Measurements from ENCODE around the gene ARL3. TPM values are rescaled to one million over a fixed set of nuclear protein-coding genes. Genes with fewer than 3 reads are reported as not detected.

The ARL3 gene
- total and polyA plus RNA-seq, 2 donors (not counting 1 experiment from before 2014, with no cell fraction given), result 10.6 to 22.9 TPM

GRCh38 chr10:102633848-102634247 lies 80.3 kb downstream of the ARL3 start:
- no peak for DNase-seq (ENCODE audit: low read depth in 2 of 2)
- TF ChIP-seq CTCF (conservative IDR thresholded peaks at IDR 0.05 in 1 of 2, IDR thresholded peaks at IDR 0.05 in 1 of 2; ENCODE audit: low read depth in 1 of 2, low read length in 2 of 2), result no peak
- no peak for TF ChIP-seq EZH2 (IDR thresholded peaks at IDR 0.05; ENCODE audit: low read length, missing control alignments)
- H3K9ac ChIP-seq (ENCODE audit: insufficient read depth, low read length), result no peak overlapping the region
- peaks cover 2% of the 10 kb centered on the region for H3K36me3 ChIP-seq (ENCODE audit: control insufficient read depth, insufficient read depth, low read length)
- no peaks in the 10 kb centered on the region for H3K27me3 ChIP-seq (ENCODE audit: control insufficient read depth, insufficient read depth, low read length)
- H3K9me3 ChIP-seq (ENCODE audit: control insufficient read depth, insufficient read depth, low read depth, low read length), result no peaks in the 10 kb centered on the region
- no peak overlapping the region for H3K4me3 ChIP-seq (replicated peaks in 1 of 4; ENCODE audit: control extremely low read depth in 1 of 4, insufficient read depth in 1 of 4, low read depth in 3 of 4, low read length in 4 of 4)
- H3K4me1 ChIP-seq (ENCODE audit: control insufficient read depth, extremely low read depth, insufficient read depth, low read length), result peaks cover 51% of the 10 kb centered on the region
- H4K20me1 ChIP-seq (ENCODE audit: control insufficient read depth, extremely low read depth, insufficient read depth, low read length), result no peaks in the 10 kb centered on the region
- H3K79me2 ChIP-seq (ENCODE audit: control insufficient read depth, insufficient read depth, low read length), result no peaks in the 10 kb centered on the region
- H3K4me2 ChIP-seq (ENCODE audit: extremely low read depth, insufficient read depth, low read length), result peak overlapping the region; percentile 63
- no peak overlapping the region for H2AFZ ChIP-seq (ENCODE audit: low read length)
- H3K27ac ChIP-seq (ENCODE audit: insufficient read depth, low read length), result peak overlapping the region; percentile 66

- H2AFZ ChIP-seq (ENCODE audit: low read length), result no peak overlapping the region
- H3K9ac ChIP-seq (ENCODE audit: insufficient read depth, low read length), result no peak overlapping the region
- peaks cover 55% of the 10 kb centered on the region for H3K4me1 ChIP-seq (ENCODE audit: control insufficient read depth, extremely low read depth, insufficient read depth, low read length)
Observed at GRCh38 chr10:102633287-102633686, 80.9 kb downstream of the ARL3 start.

GRCh38 chr10:102632394-102633111 lies 81.6 kb downstream of the ARL3 start:
- Histone ChIP-seq H3K9ac (ENCODE audit: insufficient read depth, low read length) (no peak overlapping the region), H3K4me2 (ENCODE audit: extremely low read depth, insufficient read depth, low read length) (peak overlapping the region; percentile 66), H4K20me1 (ENCODE audit: control insufficient read depth, extremely low read depth, insufficient read depth, low read length) (no peaks in the 10 kb centered on the region), H3K36me3 (ENCODE audit: control insufficient read depth, insufficient read depth, low read length) (peaks cover 2% of the 10 kb centered on the region), H3K9me3 (ENCODE audit: control insufficient read depth, insufficient read depth, low read depth, low read length) (no peaks in the 10 kb centered on the region), H3K79me2 (ENCODE audit: control insufficient read depth, insufficient read depth, low read length) (no peaks in the 10 kb centered on the region), H3K27ac (ENCODE audit: insufficient read depth, low read length) (peak overlapping the region; percentile 66), H3K27me3 (ENCODE audit: control insufficient read depth, insufficient read depth, low read length) (no peaks in the 10 kb centered on the region), H3K4me1 (ENCODE audit: control insufficient read depth, extremely low read depth, insufficient read depth, low read length) (peaks cover 62% of the 10 kb centered on the region), H3K4me3 (replicated peaks in 1 of 4; ENCODE audit: control extremely low read depth in 1 of 4, insufficient read depth in 1 of 4, low read depth in 3 of 4, low read length in 4 of 4) (peak overlapping the region in 1 of 4 experiments; percentile 20), H2AFZ (ENCODE audit: low read length) (no peak overlapping the region)
- TF ChIP-seq EZH2 (IDR thresholded peaks at IDR 0.05; ENCODE audit: low read length, missing control alignments) (no peak), CTCF (conservative IDR thresholded peaks at IDR 0.05 in 1 of 2, IDR thresholded peaks at IDR 0.05 in 1 of 2; ENCODE audit: low read depth in 1 of 2, low read length in 2 of 2) (no peak)
- DNase-seq (ENCODE audit: low read depth in 2 of 2), result peak; percentile 54 to 66

More at GRCh38 chr10:102633287-102633686, 80.9 kb downstream of the ARL3 start:
- peak overlapping the region; percentile 63 for H3K4me2 ChIP-seq (ENCODE audit: extremely low read depth, insufficient read depth, low read length)
- H3K4me3 ChIP-seq (replicated peaks in 1 of 4; ENCODE audit: control extremely low read depth in 1 of 4, insufficient read depth in 1 of 4, low read depth in 3 of 4, low read length in 4 of 4), result no peak overlapping the region
- H4K20me1 ChIP-seq (ENCODE audit: control insufficient read depth, extremely low read depth, insufficient read depth, low read length), result no peaks in the 10 kb centered on the region
- TF ChIP-seq CTCF (conservative IDR thresholded peaks at IDR 0.05 in 1 of 2, IDR thresholded peaks at IDR 0.05 in 1 of 2; ENCODE audit: low read depth in 1 of 2, low read length in 2 of 2), result no peak
- TF ChIP-seq EZH2 (IDR thresholded peaks at IDR 0.05; ENCODE audit: low read length, missing control alignments), result no peak
- H3K79me2 ChIP-seq (ENCODE audit: control insufficient read depth, insufficient read depth, low read length), result no peaks in the 10 kb centered on the region
- peaks cover 2% of the 10 kb centered on the region for H3K36me3 ChIP-seq (ENCODE audit: control insufficient read depth, insufficient read depth, low read length)
- DNase-seq (ENCODE audit: low read depth in 2 of 2), result peak; percentile 57 to 77
- no peaks in the 10 kb centered on the region for H3K9me3 ChIP-seq (ENCODE audit: control insufficient read depth, insufficient read depth, low read depth, low read length)
- H3K27ac ChIP-seq (ENCODE audit: insufficient read depth, low read length), result peak overlapping the region; percentile 66
- H3K27me3 ChIP-seq (ENCODE audit: control insufficient read depth, insufficient read depth, low read length), result no peaks in the 10 kb centered on the region
